Activated CD4-positive, alpha-beta T cell treated with anti-CD3 and anti-CD28 coated beads for 1 hour (primary cell): Measurements from ENCODE around the gene GRIA3.
"Not testable (repeated sequence)": the region's sequence is repeated elsewhere in the genome, so short reads cannot be mapped to it uniquely, and the experiment has no call there.

Experiments
- DNase-seq: peaks from one replicate; pipeline ENCODE4 v3.0.0-alpha.2; 2020

Gene GRIA3

GRCh38 chrX:123277347-123277746, 93.3 kb downstream of the GRIA3 start:
- DNase-seq, result no peak

GRCh38 chrX:123277821-123278220, 93.7 kb downstream of the GRIA3 start:
- DNase-seq, result no peak

- no peak for DNase-seq
Observed at GRCh38 chrX:123282241-123282640, 98.2 kb downstream of the GRIA3 start.

GRCh38 chrX:123283407-123283806, 99.3 kb downstream of the GRIA3 start:
- DNase-seq, result not testable (repeated sequence)

- DNase-seq, result no peak
Observed at GRCh38 chrX:123291623-123292022, 107.5 kb downstream of the GRIA3 start.

- no peak for DNase-seq
Observed at GRCh38 chrX:123298026-123298425, 113.9 kb downstream of the GRIA3 start.

GRCh38 chrX:123303429-123303828, 119.4 kb downstream of the GRIA3 start:
- DNase-seq, result no peak

- no peak for DNase-seq
Observed at GRCh38 chrX:123308658-123309057, 124.6 kb downstream of the GRIA3 start.

- DNase-seq, result no peak
Observed at GRCh38 chrX:123310112-123310511, 126.0 kb downstream of the GRIA3 start.

- no peak for DNase-seq
Observed at GRCh38 chrX:123311486-123311885, 127.4 kb downstream of the GRIA3 start.

GRCh38 chrX:123313486-123313885, 129.4 kb downstream of the GRIA3 start:
- no peak for DNase-seq

- no peak for DNase-seq
Observed at GRCh38 chrX:123320622-123321021, 136.5 kb downstream of the GRIA3 start.

GRCh38 chrX:123322536-123322935, 138.5 kb downstream of the GRIA3 start:
- no peak for DNase-seq

- DNase-seq, result no peak
Observed at GRCh38 chrX:123324625-123325024, 140.5 kb downstream of the GRIA3 start.

- DNase-seq, result no peak
Observed at GRCh38 chrX:123330229-123330942, 146.3 kb downstream of the GRIA3 start.

- DNase-seq, result no peak
Observed at GRCh38 chrX:123331349-123331748, 147.3 kb downstream of the GRIA3 start.

GRCh38 chrX:123331859-123332258, 147.8 kb downstream of the GRIA3 start:
- DNase-seq, result no peak

GRCh38 chrX:123336666-123337065, 152.6 kb downstream of the GRIA3 start:
- DNase-seq, result no peak

- no peak for DNase-seq
Observed at GRCh38 chrX:123337886-123338639, 154.0 kb downstream of the GRIA3 start.

GRCh38 chrX:123339221-123339905, 155.3 kb downstream of the GRIA3 start:
- DNase-seq, result no peak

GRCh38 chrX:123340696-123341095, 156.6 kb downstream of the GRIA3 start:
- no peak for DNase-seq

GRCh38 chrX:123348468-123348867, 164.4 kb downstream of the GRIA3 start:
- no peak for DNase-seq

- no peak for DNase-seq
Observed at GRCh38 chrX:123350226-123350625, 166.1 kb downstream of the GRIA3 start.

- no peak for DNase-seq
Observed at GRCh38 chrX:123357941-123358340, 173.9 kb downstream of the GRIA3 start.
